Smooth muscle cell (in vitro differentiated cells): ENCODE results near the gene CD84. TPM values are rescaled to one million over a fixed set of nuclear protein-coding genes. Genes with fewer than 3 reads are reported as not detected.
"Not testable (repeated sequence)": the region's sequence is repeated elsewhere in the genome, so short reads cannot be mapped to it uniquely, and the experiment has no call there.

Experiments used
- DNase-seq: peaks from one replicate; lab custom pipeline; 2025; ENCODE audit not compliant: unreplicated experiment; lab: John Stamatoyannopoulos, UW
- H2AFZ ChIP-seq: fragments of 200-600 bp; sonication (generic); 2 replicates; pipeline ENCODE4 v1.6.0; 2016; ENCODE audit warnings: antibody characterized with exemption, low read depth, mild to moderate bottlenecking
- H3F3A ChIP-seq: fragments of 200-600 bp; sonication (generic); 2 replicates; pipeline ENCODE4 v1.6.0; 2017; ENCODE audit warnings: antibody characterized with exemption, low read depth
- H3K27ac ChIP-seq: fragments of 200-600 bp; sonication (generic); 2 replicates; pipeline ENCODE4 v1.5.1; 2016; ENCODE audit warnings: low read depth, mild to moderate bottlenecking
- H3K27me3 ChIP-seq: fragments of 200-600 bp; sonication (generic); 2 replicates; pipeline ENCODE4 v1.6.1; 2016; ENCODE audit warnings: low read depth, mild to moderate bottlenecking
- H3K36me3 ChIP-seq: fragments of 200-600 bp; sonication (generic); 2 replicates; pipeline ENCODE4 v1.5.1; 2016; ENCODE audit warnings: low read depth
- H3K4me1 ChIP-seq: fragments of 200-600 bp; sonication (generic); 2 replicates; pipeline ENCODE4 v1.5.1; 2016; ENCODE audit warnings: low read depth
- H3K4me2 ChIP-seq: fragments of 200-600 bp; sonication (generic); 2 replicates; pipeline ENCODE4 v1.6.0; 2016; ENCODE audit warnings: mild to moderate bottlenecking
- H3K4me3 ChIP-seq: fragments of 200-600 bp; sonication (generic); 2 replicates; pipeline ENCODE4 v1.5.1; 2016; ENCODE audit warnings: mild to moderate bottlenecking
- H3K79me2 ChIP-seq: fragments of 200-600 bp; sonication (generic); 2 replicates; pipeline ENCODE4 v1.6.0; 2016; ENCODE audit warnings: low read depth, mild to moderate bottlenecking
- H3K9ac ChIP-seq: fragments of 200-600 bp; sonication (generic); 2 replicates; pipeline ENCODE4 v1.6.0; 2016; ENCODE audit warnings: low read depth
- H3K9me3 ChIP-seq: fragments of 200-600 bp; sonication (generic); replicated peaks from 2 replicates; pipeline ENCODE4 v1.5.1; 2016; ENCODE audit warnings: low read depth
- H4K20me1 ChIP-seq: fragments of 200-600 bp; sonication (generic); 2 replicates; pipeline ENCODE4 v1.6.0; 2016; ENCODE audit warnings: low read depth
- CTCF ChIP-seq: fragments of 200-600 bp; sonication (generic); IDR thresholded peaks from 2 replicates; pipeline ENCODE4 v1.5.1; 2017; ENCODE audit warnings: borderline replicate concordance, mild to moderate bottlenecking, antibody characterized with exemption; ENCODE audit not compliant: insufficient read depth, poor library complexity, severe bottlenecking
- WGBS: methylation state at CpG from one replicate; pipeline ENCODE4 v1.1.7; 2016; ENCODE audit warnings: low lambda C conversion rate; 5-methylcytosine and 5-hydroxymethylcytosine counted together
- polyA plus RNA-seq: library from polyadenylated mRNA; unstranded; fragments of >200 nt; fragmentation: Nextera tagmentation; extraction: Ambion mirVana; gene quantifications from 2 replicates; pipeline ENCODE4 v1.2.1, GENCODE V29; 2016
- total RNA-seq: library from RNA; depleted of rRNA; stranded (reverse); fragments of >200 nt; gene quantifications from 2 replicates; pipeline ENCODE4 v1.2.3, GENCODE V29; 2014

CD84 gene
- total and polyA plus RNA-seq, 2 experiments from 2014 or later = not detected

GRCh38 chr1:160504651-160505050, 74.6 kb downstream of the CD84 start:
- H3K36me3 ChIP-seq = no peaks in the 10 kb centered on the region
- no peak for DNase-seq
- H3K4me3 ChIP-seq = no peak overlapping the region
- H3K4me1 ChIP-seq = no peaks in the 10 kb centered on the region
- H4K20me1 ChIP-seq = no peaks in the 10 kb centered on the region
- no peaks in the 10 kb centered on the region for H3K79me2 ChIP-seq
- H2AFZ ChIP-seq = no peak overlapping the region
- H3K4me2 ChIP-seq = no peak overlapping the region
- H3K27ac ChIP-seq = no peak overlapping the region
- H3K27me3 ChIP-seq = no peaks in the 10 kb centered on the region
- 69% methylated on average over 2 of the region's 2 CpGs for WGBS
- TF ChIP-seq CTCF = no peak
- H3K9me3 ChIP-seq = no peaks in the 10 kb centered on the region
- H3F3A ChIP-seq = no peaks in the 10 kb centered on the region
- H3K9ac ChIP-seq = no peak overlapping the region

GRCh38 chr1:160503087-160503486, 76.2 kb downstream of the CD84 start:
- no peaks in the 10 kb centered on the region for H4K20me1 ChIP-seq
- H3K4me1 ChIP-seq = no peaks in the 10 kb centered on the region
- H3K79me2 ChIP-seq = no peaks in the 10 kb centered on the region
- no peak for DNase-seq
- TF ChIP-seq CTCF = no peak
- no peaks in the 10 kb centered on the region for H3K27me3 ChIP-seq
- no peaks in the 10 kb centered on the region for H3K9me3 ChIP-seq
- H3K4me3 ChIP-seq = no peak overlapping the region
- no peak overlapping the region for H3K4me2 ChIP-seq
- no peaks in the 10 kb centered on the region for H3F3A ChIP-seq
- H3K27ac ChIP-seq = no peak overlapping the region
- no peak overlapping the region for H3K9ac ChIP-seq
- H3K36me3 ChIP-seq = no peaks in the 10 kb centered on the region
- no peak overlapping the region for H2AFZ ChIP-seq
- WGBS = 94% methylated on average over 6 of the region's 6 CpGs

DNA sequence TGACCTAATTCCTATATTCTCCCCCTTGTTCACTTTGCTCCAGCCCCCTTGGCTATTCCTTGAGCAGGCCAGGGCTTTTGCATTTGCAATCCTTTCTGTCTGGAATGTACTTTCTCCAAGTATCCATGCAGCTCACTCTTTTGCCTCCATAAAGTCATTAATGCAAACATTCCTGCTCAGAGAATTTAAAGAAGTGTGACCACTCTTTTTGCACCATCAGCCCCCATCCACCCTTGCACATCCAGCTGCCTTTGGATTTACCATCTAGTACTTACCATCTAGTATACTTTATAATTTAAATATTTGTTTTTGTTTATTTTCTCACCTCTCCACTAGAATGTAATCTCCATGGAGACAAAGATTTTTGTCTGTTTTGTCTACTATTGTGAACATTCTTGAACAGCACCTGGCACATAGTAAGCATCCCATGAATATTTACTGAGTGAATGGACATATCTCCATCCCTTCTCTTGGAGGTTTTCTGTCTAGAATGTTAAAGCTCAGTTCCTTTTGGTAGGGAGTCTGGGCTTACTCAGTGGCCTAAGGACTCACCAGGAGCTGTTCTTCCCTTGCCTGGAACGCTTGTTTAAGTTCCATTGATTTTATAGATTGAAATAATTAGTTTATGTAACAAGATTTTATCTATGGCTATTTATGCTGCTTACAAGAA, 78.8 kb downstream of the CD84 start:
- Histone ChIP-seq H2AFZ (no peak overlapping the region), H3K27ac (no peak overlapping the region), H3K36me3 (no peaks in the 10 kb centered on the region), H3K27me3 (no peaks in the 10 kb centered on the region), H3K4me2 (no peak overlapping the region), H3K4me1 (no peaks in the 10 kb centered on the region), H3K9me3 (no peaks in the 10 kb centered on the region), H3F3A (no peaks in the 10 kb centered on the region), H3K4me3 (no peak overlapping the region), H3K9ac (no peak overlapping the region), H3K79me2 (no peaks in the 10 kb centered on the region), H4K20me1 (no peaks in the 10 kb centered on the region)
- 70% methylated on average over 1 of the region's 1 CpG for WGBS
- no peak for DNase-seq
- TF ChIP-seq CTCF = no peak

GRCh38 chr1:160499631-160500030, 79.7 kb downstream of the CD84 start:
- Histone ChIP-seq H3K9me3 (no peaks in the 10 kb centered on the region), H3K9ac (no peak overlapping the region), H4K20me1 (no peaks in the 10 kb centered on the region), H3K27me3 (no peaks in the 10 kb centered on the region), H3K4me1 (no peaks in the 10 kb centered on the region), H3K4me3 (no peak overlapping the region), H2AFZ (no peak overlapping the region), H3K36me3 (no peaks in the 10 kb centered on the region), H3K4me2 (no peak overlapping the region), H3K27ac (no peak overlapping the region), H3K79me2 (no peaks in the 10 kb centered on the region), H3F3A (no peaks in the 10 kb centered on the region)
- 94% methylated on average over 1 of the region's 1 CpG for WGBS
- no peak for DNase-seq
- no peak for TF ChIP-seq CTCF

GRCh38 chr1:160498301-160499065, 80.8 kb downstream of the CD84 start:
- not testable (repeated sequence) for H3K79me2 ChIP-seq, H3K9me3 ChIP-seq, H3K9ac ChIP-seq, H2AFZ ChIP-seq, H4K20me1 ChIP-seq, H3F3A ChIP-seq, DNase-seq, H3K4me3 ChIP-seq, H3K4me2 ChIP-seq, H3K36me3 ChIP-seq, H3K27me3 ChIP-seq, H3K27ac ChIP-seq, H3K4me1 ChIP-seq
- 95% methylated on average over 3 of the region's 3 CpGs for WGBS
